Tibial nerve (tissue), 4 donors: Measurements from ENCODE around the gene CAMK2D. TPM values are rescaled to one million over a fixed set of nuclear protein-coding genes. Genes with fewer than 3 reads are reported as not detected.

Experiments used
- DNase-seq, 2 donors: peaks; one replicate each; pipeline ENCODE4 v3.0.0-alpha.2; 2019; ENCODE audit warnings: low spot score in 2 of 2
- H3K27ac ChIP-seq, 4 donors: fragments of 200-600 bp; sonication (generic) in 3 of 4; one replicate each; pipeline ENCODE4 v1.5.1; 2017 to 2019; ENCODE audit warnings: mild to moderate bottlenecking in 1 of 4
- H3K27me3 ChIP-seq, 2 donors: fragments of 200-600 bp; sonication (generic) in 1 of 2; one replicate each; pipeline versions ENCODE4 v1.5.1 to v1.6.0; 2017 to 2019
- H3K36me3 ChIP-seq, 3 donors: fragments of 200-600 bp; sonication (generic); one replicate each; pipeline ENCODE4 v1.5.1; 2018 to 2019
- H3K4me1 ChIP-seq, 4 donors: fragments of 200-600 bp; sonication (generic) in 3 of 4; one replicate each; pipeline ENCODE4 v1.5.1; 2017 to 2019
- H3K4me3 ChIP-seq, 4 donors: fragments of 200-600 bp; sonication (generic) in 3 of 4; one replicate each; pipeline ENCODE4 v1.5.1; 2017 to 2019; ENCODE audit warnings: mild to moderate bottlenecking in 1 of 4, moderate library complexity in 1 of 4
- H3K9me3 ChIP-seq, 4 donors: fragments of 200-600 bp; sonication (generic) in 3 of 4; one replicate each; pipeline ENCODE4 v1.5.1; 2017 to 2019
- CTCF ChIP-seq, 5 experiments: fragments of 200-600 bp in 3 of 5; fragments of 450-650 bp in 2 of 5; sonication (generic) in 3 of 5; IDR thresholded peaks; one replicate each; pipeline ENCODE4 v1.5.1; 2016 to 2019; ENCODE audit warnings: antibody characterized with exemption in 5 of 5, mild to moderate bottlenecking in 3 of 5, moderate library complexity in 2 of 5
- EP300 ChIP-seq, 2 donors: sonication (generic); formaldehyde crosslinking; IDR thresholded peaks; one replicate each; pipeline ENCODE4 v1.6.1; 2017; ENCODE audit warnings: antibody characterized with exemption in 2 of 2, mild to moderate bottlenecking in 1 of 2
- POLR2A ChIP-seq, 2 donors: fragments of 450-650 bp; IDR thresholded peaks; one replicate each; pipeline ENCODE4 v1.6.1; 2017; ENCODE audit warnings: antibody characterized with exemption in 2 of 2, mild to moderate bottlenecking in 2 of 2, moderate library complexity in 2 of 2
- WGBS, 2 donors: methylation state at CpG; one replicate each; pipeline ENCODE4 v1.1.5; 2018; 5-methylcytosine and 5-hydroxymethylcytosine counted together
- total RNA-seq, 4 donors: library from RNA; depleted of rRNA; stranded (reverse); fragments of >200 nt; gene quantifications; one replicate each; pipeline ENCODE4 v1.1.0, GENCODE V29; 2016

CAMK2D gene
- total RNA-seq, 4 donors from 2014 or later: 30.3 to 58.5 (median 34.6) TPM

- 78 to 79% methylated on average over 8 of the region's 8 CpGs for WGBS, 2 donors
- H3K4me1 ChIP-seq: peaks cover 0 to 5% (median 0%) of the 10 kb centered on the region in 4 donors
- H3K36me3 ChIP-seq: peaks cover 0 to 10% (median 0%) of the 10 kb centered on the region in 3 donors
- no peak overlapping the region for H3K27ac ChIP-seq
- H3K27me3 ChIP-seq: no peaks in the 10 kb centered on the region
- no peak for DNase-seq
- H3K4me3 ChIP-seq: no peak overlapping the region
- TF ChIP-seq POLR2A (IDR thresholded peaks at IDR 0.05): no peak
- no peak for TF ChIP-seq CTCF (IDR thresholded peaks at IDR 0.05)
- TF ChIP-seq EP300 (IDR thresholded peaks at IDR 0.05): no peak
- no peaks in the 10 kb centered on the region for H3K9me3 ChIP-seq
Measured at GRCh38 chr4:113602646-113603228, 158.8 kb downstream of the CAMK2D start.

GRCh38 chr4:113601636-113602035 lies 159.9 kb downstream of the CAMK2D start:
- Histone ChIP-seq H3K27ac (no peak overlapping the region), H3K4me3 (no peak overlapping the region), H3K27me3 (no peaks in the 10 kb centered on the region), H3K36me3 (peaks cover 0 to 3% (median 0%) of the 10 kb centered on the region in 3 donors), H3K9me3 (no peaks in the 10 kb centered on the region), H3K4me1 (peaks cover 0 to 5% (median 0%) of the 10 kb centered on the region in 4 donors)
- TF ChIP-seq POLR2A (IDR thresholded peaks at IDR 0.05): no peak
- no peak for TF ChIP-seq CTCF (IDR thresholded peaks at IDR 0.05)
- TF ChIP-seq EP300 (IDR thresholded peaks at IDR 0.05): no peak
- DNase-seq: no peak
- 87 to 99% methylated on average over 4 of the region's 4 CpGs for WGBS, 2 donors

GRCh38 chr4:113596396-113596795 lies 165.1 kb downstream of the CAMK2D start:
- Histone ChIP-seq H3K36me3 (no peaks in the 10 kb centered on the region), H3K27me3 (no peaks in the 10 kb centered on the region), H3K27ac (no peak overlapping the region), H3K9me3 (no peaks in the 10 kb centered on the region), H3K4me1 (no peaks in the 10 kb centered on the region), H3K4me3 (no peak overlapping the region)
- DNase-seq: no peak
- no peak for TF ChIP-seq CTCF (IDR thresholded peaks at IDR 0.05)
- no peak for TF ChIP-seq EP300 (IDR thresholded peaks at IDR 0.05)
- no peak for TF ChIP-seq POLR2A (IDR thresholded peaks at IDR 0.05)
- 69 to 77% methylated on average over 6 of the region's 6 CpGs for WGBS, 2 donors

GRCh38 chr4:113594231-113594556 lies 167.3 kb downstream of the CAMK2D start:
- H3K36me3 ChIP-seq: no peaks in the 10 kb centered on the region
- 89 to 96% methylated on average over 2 of the region's 2 CpGs for WGBS, 2 donors

GRCh38 chr4:113593400-113594230 lies 167.9 kb downstream of the CAMK2D start:
- no peaks in the 10 kb centered on the region for H3K36me3 ChIP-seq
- H3K27ac ChIP-seq: no peak overlapping the region
- H3K4me1 ChIP-seq: peaks cover 0 to under 1% (median 0%) of the 10 kb centered on the region in 4 donors
- DNase-seq: no peak
- H3K27me3 ChIP-seq: no peaks in the 10 kb centered on the region
- H3K4me3 ChIP-seq: no peak overlapping the region
- H3K9me3 ChIP-seq: no peaks in the 10 kb centered on the region
- 100% methylated on average over 1 of the region's 1 CpG for WGBS, 2 donors
- TF ChIP-seq CTCF (IDR thresholded peaks at IDR 0.05) (no peak), POLR2A (IDR thresholded peaks at IDR 0.05) (no peak), EP300 (IDR thresholded peaks at IDR 0.05) (no peak)

More at GRCh38 chr4:113594231-113594556, 167.3 kb downstream of the CAMK2D start:
- no peak overlapping the region for H3K27ac ChIP-seq
- no peaks in the 10 kb centered on the region for H3K4me1 ChIP-seq
- H3K9me3 ChIP-seq: no peaks in the 10 kb centered on the region
- H3K27me3 ChIP-seq: no peaks in the 10 kb centered on the region
- TF ChIP-seq POLR2A (IDR thresholded peaks at IDR 0.05): no peak
- TF ChIP-seq EP300 (IDR thresholded peaks at IDR 0.05): no peak
- no peak for DNase-seq
- no peak overlapping the region for H3K4me3 ChIP-seq
